Measurements from ENCODE around the gene CPNE6.

DNA sequence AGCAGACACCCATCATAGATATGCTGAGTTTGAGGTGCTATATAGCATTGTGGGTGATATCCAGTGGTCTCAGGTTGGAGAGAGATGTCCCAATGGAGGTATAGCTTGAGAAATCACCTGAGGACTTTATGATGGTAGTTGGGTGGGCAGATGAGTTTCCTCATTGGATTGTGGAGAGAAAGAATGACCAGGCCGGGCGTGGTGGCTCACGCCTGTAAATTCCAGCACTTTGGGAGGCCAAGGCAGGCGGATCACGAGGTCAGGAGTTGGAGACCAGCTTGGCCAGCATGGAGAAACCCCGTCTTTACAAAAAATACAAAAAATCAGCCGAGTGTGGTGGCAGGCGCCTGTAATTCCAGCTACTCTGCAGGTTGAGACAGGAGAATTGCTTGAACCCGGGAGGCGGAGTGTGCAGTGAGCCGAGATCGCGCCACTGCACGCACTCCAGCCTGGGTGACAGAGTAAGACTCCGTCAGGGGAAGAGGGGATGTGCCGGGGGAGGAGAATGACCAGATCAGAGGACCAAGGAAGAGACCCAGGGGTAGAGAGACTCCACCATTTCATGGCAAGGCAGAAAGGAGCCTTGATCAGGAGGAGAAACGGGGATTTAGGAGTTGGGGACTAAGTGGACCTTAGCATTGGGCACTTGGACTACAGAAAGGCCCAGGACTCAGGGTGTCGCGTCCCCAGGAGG, 22.0 kb downstream of the CPNE6 start:
- TF ChIP-seq, protein P1, sequence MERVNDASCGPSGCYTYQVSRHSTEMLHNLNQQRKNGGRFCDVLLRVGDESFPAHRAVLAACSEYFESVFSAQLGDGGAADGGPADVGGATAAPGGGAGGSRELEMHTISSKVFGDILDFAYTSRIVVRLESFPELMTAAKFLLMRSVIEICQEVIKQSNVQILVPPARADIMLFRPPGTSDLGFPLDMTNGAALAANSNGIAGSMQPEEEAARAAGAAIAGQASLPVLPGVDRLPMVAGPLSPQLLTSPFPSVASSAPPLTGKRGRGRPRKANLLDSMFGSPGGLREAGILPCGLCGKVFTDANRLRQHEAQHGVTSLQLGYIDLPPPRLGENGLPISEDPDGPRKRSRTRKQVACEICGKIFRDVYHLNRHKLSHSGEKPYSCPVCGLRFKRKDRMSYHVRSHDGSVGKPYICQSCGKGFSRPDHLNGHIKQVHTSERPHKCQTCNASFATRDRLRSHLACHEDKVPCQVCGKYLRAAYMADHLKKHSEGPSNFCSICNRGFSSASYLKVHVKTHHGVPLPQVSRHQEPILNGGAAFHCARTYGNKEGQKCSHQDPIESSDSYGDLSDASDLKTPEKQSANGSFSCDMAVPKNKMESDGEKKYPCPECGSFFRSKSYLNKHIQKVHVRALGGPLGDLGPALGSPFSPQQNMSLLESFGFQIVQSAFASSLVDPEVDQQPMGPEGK (CRISPR knock-in tag; IDR thresholded peaks at IDR 0.05; ENCODE audit: borderline replicate concordance) = no peak
- no peak for TF ChIP-seq ZNF565 (CRISPR knock-in tag; conservative IDR thresholded peaks at IDR 0.05; ENCODE audit: low read depth)
- TF ChIP-seq, protein P2, sequence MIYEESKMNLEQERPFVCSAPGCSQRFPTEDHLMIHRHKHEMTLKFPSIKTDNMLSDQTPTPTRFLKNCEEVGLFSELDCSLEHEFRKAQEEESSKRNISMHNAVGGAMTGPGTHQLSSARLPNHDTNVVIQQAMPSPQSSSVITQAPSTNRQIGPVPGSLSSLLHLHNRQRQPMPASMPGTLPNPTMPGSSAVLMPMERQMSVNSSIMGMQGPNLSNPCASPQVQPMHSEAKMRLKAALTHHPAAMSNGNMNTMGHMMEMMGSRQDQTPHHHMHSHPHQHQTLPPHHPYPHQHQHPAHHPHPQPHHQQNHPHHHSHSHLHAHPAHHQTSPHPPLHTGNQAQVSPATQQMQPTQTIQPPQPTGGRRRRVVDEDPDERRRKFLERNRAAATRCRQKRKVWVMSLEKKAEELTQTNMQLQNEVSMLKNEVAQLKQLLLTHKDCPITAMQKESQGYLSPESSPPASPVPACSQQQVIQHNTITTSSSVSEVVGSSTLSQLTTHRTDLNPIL (CRISPR knock-in tag; IDR thresholded peaks at IDR 0.05; ENCODE audit: low read depth) = no peak
- TF ChIP-seq ARNTL (CRISPR knock-in tag; IDR thresholded peaks at IDR 0.05; ENCODE audit: borderline replicate concordance, low read depth) = no peak
- no peak for TF ChIP-seq CSDC2 (CRISPR knock-in tag; IDR thresholded peaks at IDR 0.05)
- no peak for TF ChIP-seq TCF4 (CRISPR knock-in tag; IDR thresholded peaks at IDR 0.05; ENCODE audit: borderline replicate concordance)
- no peak for TF ChIP-seq ZFP30 (CRISPR knock-in tag; IDR thresholded peaks at IDR 0.05)
- TF ChIP-seq RARB (CRISPR knock-in tag; IDR thresholded peaks at IDR 0.05) = no peak
- TF ChIP-seq GLIS3 (CRISPR knock-in tag; IDR thresholded peaks at IDR 0.05) = no peak
- no peak for TF ChIP-seq ZC3H10 (CRISPR knock-in tag; IDR thresholded peaks at IDR 0.05)
- TF ChIP-seq ZFP3 (CRISPR knock-in tag; IDR thresholded peaks at IDR 0.05) = no peak
- TF ChIP-seq SNAI2 (CRISPR knock-in tag; IDR thresholded peaks at IDR 0.05) = no peak
- no peak for TF ChIP-seq ZNF70 (CRISPR knock-in tag; IDR thresholded peaks at IDR 0.05)

All from SK-N-SH treated with all-trans-retinoic acid at 6 μM for 48 hours (cell line).